Subcutaneous adipose tissue (tissue), 4 donors: ENCODE measurements around the gene CD300C. TPM values are rescaled to one million over a fixed set of nuclear protein-coding genes. Genes with fewer than 3 reads are reported as not detected.

Experiments
- total RNA-seq, 4 donors: library from RNA; depleted of rRNA; stranded (reverse); fragments of >200 nt; gene quantifications; one replicate each; pipeline ENCODE4 v1.1.0, GENCODE V29; 2016
- TF ChIP-seq, protein P1 (sequence below): fragments of 450-650 bp; IDR thresholded peaks from one replicate; pipeline ENCODE4 v1.5.1; 2016; ENCODE audit warnings: low read depth, mild to moderate bottlenecking, control low read depth, antibody characterized with exemption, moderate library complexity

The CD300C gene
- total RNA-seq, 4 donors from 2014 or later = 0.65 to 4.0 (median 2.5) TPM

DNA sequence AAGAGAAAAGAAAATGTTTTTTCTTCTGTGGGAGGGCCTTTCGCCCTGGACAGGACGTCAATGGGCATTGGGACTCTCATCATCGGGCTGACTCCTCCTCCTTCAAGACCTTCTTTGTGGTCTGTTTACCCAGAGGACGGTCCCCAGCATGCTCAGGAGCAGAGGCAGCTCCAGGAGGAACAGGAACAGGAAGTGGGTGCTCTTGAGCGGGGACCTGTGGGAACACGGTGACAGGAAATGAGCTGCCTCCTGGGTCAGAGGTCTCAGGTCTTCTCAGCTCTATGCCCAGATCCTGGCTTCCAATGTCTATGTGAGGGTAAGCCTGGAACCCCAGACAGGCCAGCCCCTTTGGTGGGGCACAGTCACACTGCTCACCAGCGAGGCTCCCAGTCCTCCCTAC, 34.0 kb upstream of the CD300C start:
- TF ChIP-seq, protein P1, sequence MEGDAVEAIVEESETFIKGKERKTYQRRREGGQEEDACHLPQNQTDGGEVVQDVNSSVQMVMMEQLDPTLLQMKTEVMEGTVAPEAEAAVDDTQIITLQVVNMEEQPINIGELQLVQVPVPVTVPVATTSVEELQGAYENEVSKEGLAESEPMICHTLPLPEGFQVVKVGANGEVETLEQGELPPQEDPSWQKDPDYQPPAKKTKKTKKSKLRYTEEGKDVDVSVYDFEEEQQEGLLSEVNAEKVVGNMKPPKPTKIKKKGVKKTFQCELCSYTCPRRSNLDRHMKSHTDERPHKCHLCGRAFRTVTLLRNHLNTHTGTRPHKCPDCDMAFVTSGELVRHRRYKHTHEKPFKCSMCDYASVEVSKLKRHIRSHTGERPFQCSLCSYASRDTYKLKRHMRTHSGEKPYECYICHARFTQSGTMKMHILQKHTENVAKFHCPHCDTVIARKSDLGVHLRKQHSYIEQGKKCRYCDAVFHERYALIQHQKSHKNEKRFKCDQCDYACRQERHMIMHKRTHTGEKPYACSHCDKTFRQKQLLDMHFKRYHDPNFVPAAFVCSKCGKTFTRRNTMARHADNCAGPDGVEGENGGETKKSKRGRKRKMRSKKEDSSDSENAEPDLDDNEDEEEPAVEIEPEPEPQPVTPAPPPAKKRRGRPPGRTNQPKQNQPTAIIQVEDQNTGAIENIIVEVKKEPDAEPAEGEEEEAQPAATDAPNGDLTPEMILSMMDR = no peak

DNA sequence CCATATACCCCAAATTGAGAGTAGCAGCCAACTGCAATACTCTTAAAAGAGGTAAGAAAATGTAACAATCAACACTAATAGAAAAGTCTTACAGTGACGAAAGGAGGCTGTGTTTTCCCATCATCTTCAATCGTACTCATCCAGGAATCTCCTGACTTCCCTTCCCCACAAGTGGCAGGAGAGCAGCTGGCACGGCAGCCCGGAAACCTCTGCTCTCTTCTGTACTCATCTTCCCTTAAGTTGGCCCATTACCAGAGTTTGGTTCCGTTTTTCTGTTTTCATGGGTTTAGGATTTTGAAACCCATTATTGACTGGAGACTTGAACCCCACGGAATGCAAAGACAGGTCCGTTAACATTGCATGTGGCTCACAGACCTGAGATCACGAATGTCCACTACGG, 33.1 kb upstream of the CD300C start:
- TF ChIP-seq, protein P1 = no peak

DNA sequence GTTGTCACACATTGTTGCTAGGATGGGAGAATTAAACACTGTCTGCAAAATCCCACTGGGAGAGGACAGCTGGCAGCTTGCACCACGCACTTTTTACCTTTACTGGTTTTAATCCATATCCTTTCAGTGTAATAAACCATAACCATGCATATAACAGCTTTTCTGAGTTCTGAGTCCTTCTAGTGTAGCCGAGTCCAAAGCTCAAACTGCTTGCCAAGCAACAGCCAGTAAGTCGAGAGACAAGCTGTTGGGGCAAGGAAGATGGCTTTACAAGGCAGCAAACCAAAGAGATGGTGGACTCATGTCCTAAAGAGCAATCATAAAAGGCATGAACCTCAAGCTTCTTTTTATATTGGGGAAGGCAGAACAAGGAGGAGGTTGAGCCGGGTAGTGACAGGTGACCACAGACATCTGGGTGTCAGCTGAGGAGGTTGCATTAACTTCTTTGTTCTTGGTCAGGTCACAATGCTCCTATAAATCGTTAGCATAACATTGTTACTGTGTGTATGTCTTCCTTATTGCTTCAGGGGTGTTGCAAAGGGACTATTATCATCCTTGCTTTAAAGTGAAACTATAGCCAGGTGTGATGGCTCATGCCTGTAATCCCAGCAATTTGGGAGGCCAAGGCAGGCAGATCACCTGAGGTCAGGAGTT, 28.7 kb upstream of the CD300C start:
- TF ChIP-seq, protein P1 = no peak

DNA sequence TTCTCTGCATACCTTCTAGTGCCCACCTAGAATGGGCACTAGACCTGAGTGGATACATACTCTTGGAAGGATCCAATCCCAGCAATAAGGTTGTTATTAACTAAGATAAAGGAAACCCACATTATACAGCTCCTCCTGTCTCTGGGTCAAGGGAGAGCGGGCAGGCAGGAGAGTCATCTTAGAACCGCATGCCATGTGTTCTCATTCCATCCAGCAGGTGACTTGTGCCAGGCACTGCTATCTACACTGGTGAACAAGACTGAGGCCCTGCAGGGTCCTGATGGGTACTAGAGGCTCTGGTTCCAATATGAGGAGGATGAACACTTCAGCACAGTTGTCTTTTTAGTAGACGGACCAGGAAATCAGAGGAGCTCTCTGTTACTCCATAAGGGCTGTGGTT, 27.3 kb upstream of the CD300C start:
- TF ChIP-seq, protein P1 = no peak

DNA sequence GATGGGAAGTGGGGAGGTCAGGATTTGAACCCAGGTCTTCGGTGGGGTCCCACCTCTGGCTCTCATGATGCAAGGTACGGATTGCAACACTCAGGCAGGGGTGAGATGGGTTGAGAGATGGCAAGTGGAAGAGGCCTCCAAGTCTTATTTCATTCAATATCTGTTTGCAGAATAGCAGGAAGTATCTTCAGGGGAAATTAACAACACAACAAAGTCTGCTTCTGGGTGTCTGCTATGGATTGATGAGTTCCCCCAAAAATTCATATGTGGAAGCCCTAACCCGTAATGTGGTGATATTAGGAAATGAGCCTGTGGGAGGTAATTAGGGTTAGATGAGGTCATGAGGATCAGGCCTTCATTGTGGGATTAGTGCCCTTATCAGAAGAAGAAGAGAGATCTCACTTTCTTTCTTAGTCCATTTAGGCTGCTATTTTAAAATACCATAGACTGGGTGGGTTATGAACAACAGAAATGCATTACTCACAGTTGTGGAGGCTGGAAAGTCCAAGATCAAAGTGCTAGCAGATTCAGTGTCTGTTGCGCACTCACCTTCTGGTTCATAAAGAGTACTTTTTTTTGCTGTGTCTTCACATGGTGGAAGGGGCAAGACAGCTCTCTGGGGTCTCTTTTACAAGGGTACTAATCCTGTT, 25.8 kb upstream of the CD300C start:
- TF ChIP-seq, protein P1 = no peak

DNA sequence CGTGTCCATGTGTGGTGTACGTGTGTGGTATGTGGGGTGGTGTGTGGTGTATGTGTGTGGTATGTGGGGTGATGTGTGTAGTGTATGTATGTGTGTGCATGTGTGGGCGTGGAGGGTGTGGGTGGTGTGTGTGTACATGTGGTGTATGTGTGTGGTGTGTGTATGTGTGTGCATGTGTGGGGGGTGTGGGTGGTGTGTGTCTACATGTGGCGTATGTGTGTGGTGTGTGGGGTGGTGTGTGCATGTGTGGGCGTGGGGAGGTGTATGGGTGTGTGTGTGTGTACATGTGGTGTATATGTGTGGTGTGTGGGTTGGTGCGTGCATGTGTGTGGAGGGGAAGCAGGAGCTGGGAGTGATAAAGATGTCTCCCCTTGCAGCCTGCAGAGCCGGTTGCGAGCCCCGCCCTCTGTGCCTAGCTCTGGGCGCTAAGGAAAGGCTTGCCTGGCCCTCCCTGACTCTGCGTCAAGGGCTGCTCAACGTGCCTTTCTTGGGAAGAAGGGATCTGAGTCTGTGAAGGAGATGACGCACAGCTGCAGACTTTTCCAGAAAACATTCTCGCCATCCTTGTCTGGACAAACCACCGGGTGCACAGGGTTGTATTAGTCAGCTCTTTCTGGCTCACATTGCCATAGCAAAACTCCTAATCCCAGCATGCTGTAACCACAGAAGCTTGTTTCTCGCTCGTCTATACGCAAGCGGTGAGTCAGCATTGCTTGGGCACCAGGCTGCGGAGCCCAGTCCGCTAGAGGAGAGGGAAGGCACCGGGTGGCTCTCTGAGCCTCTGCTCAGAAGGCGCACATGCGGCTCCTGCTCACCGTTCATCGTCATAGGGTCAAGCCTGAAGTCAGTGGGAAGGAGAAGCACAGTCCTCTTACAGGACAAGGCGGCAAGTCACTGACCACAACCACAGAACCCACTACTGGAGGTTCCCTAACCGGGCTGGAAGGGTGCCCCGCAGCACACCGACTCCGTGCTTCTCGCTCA, 23.4 kb upstream of the CD300C start:
- TF ChIP-seq, protein P1 = no peak
